Erythroblast (primary cell): ENCODE data around the gene PRUNE1.

Source experiments
- DNase-seq, 2 experiments: peaks; one replicate each; lab custom pipeline; 2025; lab: John Stamatoyannopoulos, UW
- GATA1 ChIP-seq: IDR thresholded peaks from 2 replicates; pipeline ENCODE4 v1.6.1; 2011; ENCODE audit warnings: low read depth, mild to moderate bottlenecking, control low read depth, low read length, moderate library complexity
- POLR2A ChIP-seq: IDR thresholded peaks from 2 replicates; pipeline ENCODE4 v1.6.1; 2011; ENCODE audit warnings: mild to moderate bottlenecking, low read length

Gene PRUNE1

DNA sequence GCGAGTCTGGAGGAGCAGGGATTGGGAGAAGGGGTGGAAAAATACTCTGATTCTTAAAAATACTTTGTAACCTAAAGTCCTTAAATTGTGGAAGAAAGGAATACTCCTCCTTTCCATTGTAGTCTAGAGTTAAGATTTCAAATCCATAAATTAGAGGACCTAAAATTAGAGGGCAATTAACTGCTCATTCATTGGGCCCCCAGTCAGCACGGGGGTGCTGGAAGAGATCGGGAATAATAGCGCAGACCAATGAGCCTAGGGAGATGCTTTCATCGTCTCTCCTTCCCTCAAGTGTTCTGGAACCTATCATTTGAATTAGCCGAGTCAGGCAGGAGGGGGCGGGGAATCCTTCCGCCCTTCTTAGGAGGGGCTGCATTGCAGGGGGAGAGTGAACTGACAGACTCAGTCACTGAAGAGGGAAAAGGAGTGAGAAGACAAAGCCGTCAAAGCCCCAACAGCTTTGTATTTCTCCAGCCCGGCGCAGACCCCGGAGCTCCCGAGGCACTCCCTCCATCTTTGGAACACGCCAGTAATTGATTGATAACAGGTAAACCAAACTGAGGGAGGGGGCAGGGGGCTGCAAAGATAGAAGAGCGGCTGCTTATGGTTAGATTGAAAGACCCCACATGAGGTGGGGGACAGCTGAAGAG lies 51.9 kb downstream of the PRUNE1 start, which contains the start of gene MLLT11:
Gene MLLT11 (plus strand): TSS at position 391 of the 650 bp plus-strand sequence. CDS start 6,828 bp downstream, outside the sequence.
- peak; percentile 56 to 60 for DNase-seq

DNA sequence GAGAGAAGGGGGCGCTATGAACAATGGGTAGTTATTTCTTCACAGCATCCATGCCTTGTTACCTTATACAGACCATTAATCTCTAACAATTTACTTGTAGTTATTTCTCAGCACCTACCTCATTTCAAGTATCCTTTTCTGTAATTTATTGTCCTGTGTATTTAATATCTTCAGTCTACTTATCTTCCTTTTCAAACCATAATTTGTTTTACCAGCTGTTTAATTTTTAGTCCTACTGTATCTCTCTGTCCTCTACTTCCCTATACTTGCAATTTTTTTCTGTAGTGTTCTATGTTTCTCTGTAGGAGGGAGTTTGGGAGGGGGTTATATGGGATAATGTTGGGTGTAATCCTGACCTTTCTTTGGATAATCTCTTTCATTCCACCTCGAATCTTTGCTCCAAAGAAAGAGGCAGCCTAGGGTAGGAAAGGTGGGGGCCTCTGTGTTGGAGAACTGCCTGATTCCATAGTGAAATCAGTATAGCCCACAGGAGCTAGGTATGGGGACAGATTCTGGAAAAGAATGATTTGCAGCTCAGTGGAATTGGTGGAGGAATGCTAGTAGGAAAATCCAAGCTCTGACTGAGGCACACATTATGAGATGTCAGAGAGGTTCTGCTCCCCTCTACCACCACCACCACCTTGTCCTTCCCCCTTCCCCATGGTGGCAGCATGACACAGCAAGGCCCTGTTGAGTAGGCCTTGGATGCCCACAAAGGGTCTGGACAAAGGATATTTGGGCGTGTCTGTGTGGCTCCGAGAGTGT lies 52.6 kb downstream of the PRUNE1 start:
- no peak for TF ChIP-seq POLR2A
- TF ChIP-seq GATA1, result no peak
- no peak for DNase-seq

More for the DNA sequence above, 51.9 kb downstream of the PRUNE1 start, which contains the start of gene MLLT11:
- TF ChIP-seq POLR2A, result no peak
- no peak for TF ChIP-seq GATA1

DNA sequence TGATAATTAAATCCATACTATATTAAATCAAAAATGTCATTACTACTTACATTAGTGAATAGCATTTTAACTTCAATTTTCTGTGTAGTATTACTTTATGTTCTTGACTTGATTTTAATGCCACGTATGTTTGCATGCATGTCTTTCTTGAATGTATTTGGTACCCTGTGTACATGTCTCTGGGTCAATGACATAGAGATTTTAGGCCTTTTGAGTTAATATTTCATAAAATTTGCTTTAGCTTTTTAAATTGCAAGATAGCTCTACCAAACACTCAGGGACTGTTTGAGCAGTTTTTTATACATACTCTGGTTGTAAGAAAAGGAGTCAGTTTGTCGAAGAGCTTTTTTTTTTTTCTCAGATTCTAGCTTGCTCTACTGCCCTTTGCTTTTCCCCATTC lies 53.5 kb downstream of the PRUNE1 start:
- DNase-seq, result no peak

DNA sequence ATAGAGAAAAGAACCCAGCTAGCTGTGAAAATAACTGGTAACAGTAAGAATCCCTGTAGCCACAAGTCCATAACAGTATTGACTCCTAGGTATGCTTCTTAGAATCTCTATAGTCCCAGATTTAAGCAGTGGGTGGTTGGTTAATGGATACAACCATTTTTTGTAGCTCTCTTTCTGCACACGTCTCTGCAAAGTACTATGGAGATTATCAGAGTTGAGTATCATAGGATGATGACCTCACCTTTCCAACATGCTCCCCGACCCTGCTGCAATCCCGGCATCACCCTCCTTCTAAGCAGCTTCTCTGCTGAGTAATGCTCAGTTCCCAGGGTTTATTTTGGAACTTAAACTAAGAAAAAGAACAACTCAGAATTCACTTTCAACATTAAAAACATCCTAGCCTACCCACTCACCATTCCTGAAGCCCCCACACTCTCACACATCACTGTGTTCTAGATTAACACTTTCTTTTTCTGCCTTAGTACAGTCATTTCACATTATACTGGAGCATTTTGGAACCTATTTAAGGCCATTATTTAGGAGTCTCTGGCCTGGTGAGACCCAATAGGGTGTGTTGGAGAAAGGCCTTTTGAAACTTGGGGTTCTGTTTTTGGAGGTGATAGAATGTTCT lies 54.6 kb downstream of the PRUNE1 start:
- TF ChIP-seq GATA1, result no peak
- TF ChIP-seq POLR2A, result no peak
- DNase-seq, result peak in 1 of 2 experiments; percentile 79

More for the DNA sequence above, 53.5 kb downstream of the PRUNE1 start:
- TF ChIP-seq GATA1, result no peak
- TF ChIP-seq POLR2A, result no peak

DNA sequence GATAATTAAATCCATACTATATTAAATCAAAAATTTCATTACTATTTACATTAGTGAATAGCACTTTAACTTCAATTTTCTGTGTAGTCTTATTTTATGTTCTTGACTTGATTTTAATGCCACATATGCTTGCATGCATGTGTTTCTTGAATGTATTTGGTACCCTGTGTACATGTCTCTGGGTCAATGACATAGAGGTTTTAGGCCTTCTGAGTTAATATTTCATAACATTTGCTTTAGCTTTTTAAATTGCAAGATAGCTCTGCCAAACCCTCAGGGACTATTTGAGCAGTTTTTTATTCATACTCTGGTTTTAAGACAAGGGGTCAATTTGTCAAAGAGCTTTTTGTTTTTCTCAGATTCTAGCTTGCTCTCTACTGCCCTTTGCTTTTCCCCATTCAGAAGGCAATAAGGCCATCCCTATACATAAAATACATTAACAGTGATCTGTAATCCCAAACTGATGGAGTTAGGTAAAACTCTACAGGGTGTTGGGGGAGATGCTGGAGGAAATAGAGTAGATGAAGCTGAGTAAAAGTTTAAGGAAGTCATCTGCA lies 56.9 kb downstream of the PRUNE1 start:
- DNase-seq, result no peak

DNA sequence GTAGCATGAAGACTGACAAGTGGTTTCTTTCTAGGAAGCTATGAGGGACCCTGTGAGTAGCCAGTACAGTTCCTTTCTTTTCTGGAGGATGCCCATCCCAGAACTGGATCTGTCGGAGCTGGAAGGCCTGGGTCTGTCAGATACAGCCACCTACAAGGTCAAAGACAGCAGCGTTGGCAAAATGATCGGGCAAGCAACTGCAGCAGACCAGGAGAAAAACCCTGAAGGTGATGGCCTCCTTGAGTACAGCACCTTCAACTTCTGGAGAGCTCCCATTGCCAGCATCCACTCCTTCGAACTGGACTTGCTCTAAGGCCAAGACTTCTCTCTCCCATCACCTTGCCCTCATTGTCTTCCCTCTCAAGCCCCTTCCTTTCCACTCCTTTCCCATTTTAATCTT lies 58.9 kb downstream of the PRUNE1 start:
- DNase-seq, result no peak
- TF ChIP-seq POLR2A, result no peak
- TF ChIP-seq GATA1, result no peak

More for the DNA sequence above, 56.9 kb downstream of the PRUNE1 start:
- no peak for TF ChIP-seq GATA1
- no peak for TF ChIP-seq POLR2A

DNA sequence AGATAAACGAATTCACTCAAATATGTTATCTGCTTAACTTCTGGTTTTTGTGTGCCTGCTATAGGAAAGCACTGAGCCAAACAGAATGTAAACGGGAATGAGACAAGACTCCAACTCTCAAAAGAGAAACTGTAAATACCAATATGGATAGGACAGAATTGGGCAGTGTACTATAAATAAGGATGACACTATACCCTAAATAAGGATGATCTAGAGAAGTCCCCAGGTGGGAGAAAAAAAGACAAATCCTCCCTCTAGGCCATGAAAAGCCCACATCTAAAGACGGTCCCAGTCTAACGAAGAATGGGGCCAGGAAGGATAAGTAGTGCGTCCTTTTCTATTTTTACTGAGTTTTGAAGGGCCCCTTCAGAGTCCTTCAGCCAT lies 60.8 kb downstream of the PRUNE1 start:
- no peak for DNase-seq
- TF ChIP-seq POLR2A, result no peak
- TF ChIP-seq GATA1, result no peak

DNA sequence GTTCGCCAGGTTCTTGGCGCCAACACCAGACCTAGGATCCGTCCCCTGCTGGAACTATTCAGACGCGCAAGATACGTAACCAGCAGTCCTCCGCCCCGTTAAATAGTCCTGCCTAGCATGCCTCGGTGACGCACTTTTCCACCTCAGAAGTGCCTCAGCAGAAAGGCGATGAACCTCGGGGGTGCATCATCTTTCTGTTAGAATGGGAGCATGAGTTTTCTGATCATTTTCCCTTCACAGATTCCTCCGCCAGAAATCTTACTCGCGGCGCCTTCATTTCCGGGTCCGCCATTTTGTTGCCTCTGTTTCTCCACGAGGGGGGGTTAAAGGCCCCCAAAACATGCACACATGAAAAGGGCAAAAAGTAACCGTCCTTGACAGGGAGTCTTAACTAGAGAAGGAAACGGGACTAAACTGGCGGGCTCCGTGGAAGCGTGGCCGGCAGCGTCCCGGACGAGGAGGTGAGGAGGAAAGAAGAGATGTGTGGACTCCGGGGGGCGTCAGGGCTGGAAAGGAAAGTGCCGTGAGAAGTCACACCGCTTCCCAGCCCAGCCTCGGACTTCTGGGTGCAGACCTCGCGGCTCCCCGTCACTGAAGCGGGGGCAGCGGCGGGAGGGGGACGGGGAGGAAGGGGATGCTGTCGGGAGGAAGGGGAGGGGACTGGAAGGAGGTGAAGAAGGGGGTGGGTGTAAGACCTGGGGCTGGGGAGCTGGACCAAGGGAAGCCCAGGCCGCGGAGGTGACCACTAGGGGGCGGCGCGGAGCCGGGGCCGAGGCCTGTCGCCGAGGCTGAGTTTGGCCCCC lies 62.4 kb downstream of the PRUNE1 start, which contains the start of gene GABPB2:
Gene GABPB2 (plus strand): TSS at position 288 of the 803 bp plus-strand sequence. CDS start 17,429 bp downstream, outside the sequence.
- TF ChIP-seq POLR2A (peak; percentile 93), GATA1 (no peak)
- DNase-seq, result peak; percentile 97

DNA sequence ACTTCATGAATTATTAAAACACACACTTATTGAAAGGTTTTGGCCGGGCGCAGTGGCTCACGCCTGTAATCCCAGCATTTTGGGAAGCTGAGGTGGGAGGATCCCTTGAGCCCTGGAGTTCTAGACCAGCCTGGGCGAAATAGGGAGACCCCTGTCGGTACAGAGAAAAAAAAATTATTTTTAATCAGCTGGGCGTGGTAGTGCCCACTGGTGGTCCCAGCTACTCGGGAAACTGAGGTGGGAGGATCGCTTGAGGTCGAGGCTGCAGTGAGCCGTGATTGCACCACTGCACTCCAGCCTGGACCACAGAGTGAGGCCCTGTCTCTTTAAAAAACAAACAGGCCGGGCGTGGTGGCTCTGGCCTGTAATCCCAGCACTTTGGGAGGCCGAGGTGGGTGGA lies 64.0 kb downstream of the PRUNE1 start:
- DNase-seq, result no peak
- TF ChIP-seq GATA1 (no peak), POLR2A (no peak)
